Erythroblast (primary cell): ENCODE results near the gene RBM15.

Source experiments
- GATA1 ChIP-seq: IDR thresholded peaks from 2 replicates; pipeline ENCODE4 v1.6.1; 2011; ENCODE audit warnings: low read depth, mild to moderate bottlenecking, control low read depth, low read length, moderate library complexity
- POLR2A ChIP-seq: IDR thresholded peaks from 2 replicates; pipeline ENCODE4 v1.6.1; 2011; ENCODE audit warnings: mild to moderate bottlenecking, low read length

DNA sequence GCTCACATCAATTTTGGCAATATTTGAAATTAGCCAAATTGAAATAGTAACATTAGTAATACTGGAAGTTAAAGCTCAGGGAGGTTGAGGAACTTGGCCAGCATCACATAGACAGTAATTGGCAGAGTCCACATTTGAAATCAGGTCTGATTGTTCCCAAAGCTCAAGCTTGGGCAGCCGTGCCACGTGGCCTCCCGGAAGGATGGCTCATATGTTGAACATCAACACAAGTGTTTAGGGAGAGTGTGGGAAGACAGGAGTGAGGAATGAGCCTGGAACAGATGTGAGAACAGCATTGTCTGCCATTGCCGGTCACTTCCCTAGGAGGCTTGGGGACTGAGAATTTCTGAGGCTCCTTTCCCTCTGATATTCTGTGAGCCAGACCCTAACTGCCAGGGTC is 40.2 kb upstream of the RBM15 start:
- TF ChIP-seq POLR2A (no peak), GATA1 (no peak)
